NCI-H2227 (cell line): ENCODE results near the gene ADPGK.

Source experiments
- DNase-seq: peaks from one replicate; lab custom pipeline; 2025; ENCODE audit not compliant: unreplicated experiment; lab: John Stamatoyannopoulos, UW

Gene ADPGK

GRCh38 chr15:72790302-72790910 lies 6.8 kb upstream of the ADPGK start:
- DNase-seq, result no peak

GRCh38 chr15:72787526-72787925 lies 4.0 kb upstream of the ADPGK start:
- DNase-seq, result no peak

- DNase-seq, result no peak
Observed at GRCh38 chr15:72786676-72787345, 3.3 kb upstream of the ADPGK start.

GRCh38 chr15:72786242-72786641 lies 2.7 kb upstream of the ADPGK start:
- no peak for DNase-seq

GRCh38 chr15:72785841-72786240 lies 2.3 kb upstream of the ADPGK start:
- DNase-seq, result no peak

- no peak for DNase-seq
Observed at GRCh38 chr15:72785432-72785831, 1.9 kb upstream of the ADPGK start.

GRCh38 chr15:72784456-72784876 lies 908 bp upstream of the ADPGK start:
- DNase-seq, result no peak

GRCh38 chr15:72783004-72783639 lies 436 bp downstream of the ADPGK start:
- DNase-seq, result no peak

GRCh38 chr15:72782274-72783003 lies 1.1 kb downstream of the ADPGK start:
- DNase-seq, result no peak

GRCh38 chr15:72781631-72782030 lies 1.9 kb downstream of the ADPGK start:
- no peak for DNase-seq

- DNase-seq, result no peak
Observed at GRCh38 chr15:72778796-72779195, 4.8 kb downstream of the ADPGK start.

GRCh38 chr15:72774696-72775383 lies 8.7 kb downstream of the ADPGK start:
- DNase-seq, result no peak

GRCh38 chr15:72771329-72771725 lies 12.2 kb downstream of the ADPGK start:
- DNase-seq, result no peak

- no peak for DNase-seq
Observed at GRCh38 chr15:72770673-72771328, 12.8 kb downstream of the ADPGK start.

GRCh38 chr15:72766780-72767179 lies 16.8 kb downstream of the ADPGK start:
- no peak for DNase-seq

GRCh38 chr15:72766025-72766424 lies 17.5 kb downstream of the ADPGK start:
- no peak for DNase-seq

GRCh38 chr15:72764656-72765055 lies 18.9 kb downstream of the ADPGK start:
- no peak for DNase-seq

- DNase-seq, result no peak
Observed at GRCh38 chr15:72760590-72761260, 22.8 kb downstream of the ADPGK start.

- no peak for DNase-seq
Observed at GRCh38 chr15:72758182-72758581, 25.4 kb downstream of the ADPGK start.

GRCh38 chr15:72754096-72754495 lies 29.5 kb downstream of the ADPGK start:
- no peak for DNase-seq
